MM.1S (cell line): ENCODE data around the gene MIGA2.
A peak's percentile ranks its signal among the peaks of the same experiment; 100 is the strongest.

Source experiments
- DNase-seq: peaks from one replicate; pipeline ENCODE4 v3.0.0-alpha.2; 2015
- H2AFZ ChIP-seq: fragments of 300-600 bp; sonication (generic); 2 replicates; pipeline ENCODE4 v1.6.0; 2016; ENCODE audit warnings: antibody characterized with exemption, low read length
- H3F3A ChIP-seq: fragments of 300-600 bp; sonication (generic); 2 replicates; pipeline ENCODE4 v1.6.1; 2016; ENCODE audit warnings: mild to moderate bottlenecking, antibody characterized with exemption, low read length, moderate library complexity, mixed read lengths; ENCODE audit not compliant: insufficient read depth
- H3K27ac ChIP-seq: fragments of 300-600 bp; sonication (generic); 2 replicates; pipeline ENCODE4 v1.5.1; 2016; ENCODE audit warnings: mild to moderate bottlenecking, low read length
- H3K27me3 ChIP-seq: fragments of 300-600 bp; sonication (generic); replicated peaks from 2 replicates; pipeline ENCODE4 v1.6.0; 2016; ENCODE audit warnings: low read length; ENCODE audit not compliant: insufficient read depth
- H3K36me3 ChIP-seq: fragments of 300-600 bp; sonication (generic); replicated peaks from 2 replicates; pipeline ENCODE4 v1.6.1; 2016; ENCODE audit warnings: mild to moderate bottlenecking, low read length, mixed read lengths; ENCODE audit not compliant: insufficient read depth
- H3K4me1 ChIP-seq: fragments of 300-600 bp; sonication (generic); 2 replicates; pipeline ENCODE4 v1.6.1; 2016; ENCODE audit warnings: low read length, mixed read lengths
- H3K4me2 ChIP-seq: fragments of 300-600 bp; sonication (generic); 2 replicates; pipeline ENCODE4 v1.6.0; 2016; ENCODE audit warnings: low read depth, low read length
- H3K4me3 ChIP-seq: fragments of 300-600 bp; sonication (generic); 2 replicates; pipeline ENCODE4 v1.5.1; 2016; ENCODE audit warnings: low read length, mixed read lengths
- H3K79me2 ChIP-seq: fragments of 300-600 bp; sonication (generic); 2 replicates; pipeline ENCODE4 v1.6.1; 2016; ENCODE audit warnings: mixed run types, low read length, mixed read lengths
- H3K9ac ChIP-seq: fragments of 300-600 bp; sonication (generic); 2 replicates; pipeline ENCODE4 v1.6.1; 2016; ENCODE audit warnings: low read length, mixed read lengths
- H3K9me2 ChIP-seq: fragments of 300-600 bp; sonication (generic); replicated peaks from 2 replicates; pipeline ENCODE4 v1.6.1; 2016; ENCODE audit warnings: mild to moderate bottlenecking, low read length, mixed read lengths; ENCODE audit not compliant: insufficient read depth
- H3K9me3 ChIP-seq: fragments of 300-600 bp; sonication (generic); replicated peaks from 2 replicates; pipeline ENCODE4 v1.6.1; 2016; ENCODE audit warnings: mild to moderate bottlenecking, low read length, mixed read lengths; ENCODE audit not compliant: insufficient read depth
- H4K20me1 ChIP-seq: fragments of 300-600 bp; sonication (generic); 2 replicates; pipeline ENCODE4 v1.6.1; 2016; ENCODE audit warnings: mild to moderate bottlenecking, low read length, moderate library complexity, mixed read lengths; ENCODE audit not compliant: insufficient read depth
- EZH2 ChIP-seq: fragments of 300-600 bp; sonication (generic); optimal IDR thresholded peaks from 2 replicates; pipeline ENCODE3; 2017; ENCODE audit warnings: low read depth, mild to moderate bottlenecking, antibody characterized with exemption, low read length, mixed read lengths
- EZH2phosphoT487 ChIP-seq: fragments of 300-600 bp; sonication (generic); IDR thresholded peaks from 2 replicates; pipeline ENCODE4 v1.6.1; 2018; ENCODE audit warnings: antibody characterized with exemption, low read length
- TF ChIP-seq, protein P1 (sequence below): fragments of 300-600 bp; sonication (generic); IDR thresholded peaks from 2 replicates; pipeline ENCODE4 v1.5.1; 2016; ENCODE audit warnings: antibody characterized with exemption, low read length, mixed read lengths

Gene MIGA2

DNA sequence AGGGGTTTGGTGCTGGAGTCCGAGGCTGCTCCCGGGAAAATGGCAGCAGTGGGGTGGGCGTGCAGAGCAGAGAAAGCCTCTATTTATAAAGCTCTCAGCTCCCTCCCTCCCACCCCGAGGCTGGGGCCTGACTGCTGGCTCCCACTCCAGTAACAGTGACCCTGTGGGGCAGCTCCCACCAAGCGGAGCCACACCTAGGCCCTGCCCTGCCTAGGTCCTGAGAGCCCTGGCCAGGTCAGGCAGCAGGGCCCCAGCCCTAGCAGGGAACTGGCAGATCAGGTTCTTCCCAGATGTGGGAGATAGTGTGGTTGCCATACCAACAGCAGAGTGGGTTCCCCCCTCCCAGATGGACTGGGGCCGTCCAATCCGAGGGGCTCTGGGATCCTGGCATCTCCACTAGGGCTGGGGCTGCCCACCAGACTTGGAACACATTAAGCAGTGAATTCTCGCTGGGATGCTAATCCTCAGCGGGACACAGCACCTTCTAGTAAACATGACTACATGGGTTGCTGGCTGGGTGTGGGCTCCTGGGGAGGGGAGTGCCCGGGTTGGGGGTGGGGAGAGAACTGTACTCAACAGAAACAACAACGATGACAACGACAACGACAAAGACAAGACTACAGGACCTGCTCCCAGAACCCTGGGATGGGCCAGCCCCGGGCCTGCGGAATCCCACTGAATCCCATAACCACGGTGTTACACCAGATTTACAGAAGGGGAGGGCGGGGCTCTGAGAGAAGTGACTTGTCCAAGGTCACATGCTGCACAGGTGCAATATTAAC, 9.8 kb upstream of the MIGA2 start:
- H3K27ac ChIP-seq: peak overlapping the region; percentile 68; the same call in 1 of the 2 replicates
- H3K4me3 ChIP-seq: peak overlapping the region; percentile 100
- H3K79me2 ChIP-seq: peaks cover 61% of the 10 kb centered on the region
- H3K36me3 ChIP-seq: no peaks in the 10 kb centered on the region
- H3K9me3 ChIP-seq: no peaks in the 10 kb centered on the region
- peak; percentile 80 for DNase-seq
- peaks cover 19% of the 10 kb centered on the region for H3F3A ChIP-seq
- H4K20me1 ChIP-seq: no peaks in the 10 kb centered on the region
- peaks cover 20% of the 10 kb centered on the region for H3K4me1 ChIP-seq
- H3K4me2 ChIP-seq: peak overlapping the region; percentile 100
- H2AFZ ChIP-seq: no peak overlapping the region
- H3K9me2 ChIP-seq: no peaks in the 10 kb centered on the region
- no peaks in the 10 kb centered on the region for H3K27me3 ChIP-seq
- TF ChIP-seq, protein P1, sequence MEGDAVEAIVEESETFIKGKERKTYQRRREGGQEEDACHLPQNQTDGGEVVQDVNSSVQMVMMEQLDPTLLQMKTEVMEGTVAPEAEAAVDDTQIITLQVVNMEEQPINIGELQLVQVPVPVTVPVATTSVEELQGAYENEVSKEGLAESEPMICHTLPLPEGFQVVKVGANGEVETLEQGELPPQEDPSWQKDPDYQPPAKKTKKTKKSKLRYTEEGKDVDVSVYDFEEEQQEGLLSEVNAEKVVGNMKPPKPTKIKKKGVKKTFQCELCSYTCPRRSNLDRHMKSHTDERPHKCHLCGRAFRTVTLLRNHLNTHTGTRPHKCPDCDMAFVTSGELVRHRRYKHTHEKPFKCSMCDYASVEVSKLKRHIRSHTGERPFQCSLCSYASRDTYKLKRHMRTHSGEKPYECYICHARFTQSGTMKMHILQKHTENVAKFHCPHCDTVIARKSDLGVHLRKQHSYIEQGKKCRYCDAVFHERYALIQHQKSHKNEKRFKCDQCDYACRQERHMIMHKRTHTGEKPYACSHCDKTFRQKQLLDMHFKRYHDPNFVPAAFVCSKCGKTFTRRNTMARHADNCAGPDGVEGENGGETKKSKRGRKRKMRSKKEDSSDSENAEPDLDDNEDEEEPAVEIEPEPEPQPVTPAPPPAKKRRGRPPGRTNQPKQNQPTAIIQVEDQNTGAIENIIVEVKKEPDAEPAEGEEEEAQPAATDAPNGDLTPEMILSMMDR: no peak
- TF ChIP-seq EZH2: no peak
- TF ChIP-seq EZH2phosphoT487: no peak
- H3K9ac ChIP-seq: peak overlapping the region; percentile 95

DNA sequence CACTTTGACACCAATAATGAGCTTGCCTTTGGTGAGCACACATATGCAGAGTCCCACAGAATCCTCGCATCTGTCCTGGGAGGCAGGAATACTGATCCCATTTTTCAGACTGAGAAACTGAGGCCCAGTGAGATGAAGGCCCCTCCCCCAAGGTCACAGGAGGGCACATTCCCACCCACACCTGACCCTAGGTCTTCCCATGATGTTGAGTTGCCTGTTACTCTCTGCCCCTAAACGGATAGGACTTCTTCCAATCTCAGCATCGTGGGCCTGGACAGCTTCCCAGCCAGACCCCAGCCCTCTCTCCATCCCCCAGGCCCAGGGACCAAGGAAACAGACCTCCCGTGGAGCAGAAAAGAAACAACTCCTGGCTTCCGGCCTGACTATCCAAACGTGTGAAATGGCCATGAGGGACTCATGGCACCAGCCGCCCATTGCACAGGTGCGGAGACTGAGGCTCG, 9.2 kb upstream of the MIGA2 start:
- Histone ChIP-seq H3K36me3 (no peaks in the 10 kb centered on the region), H3K9me2 (no peaks in the 10 kb centered on the region), H3K9me3 (no peaks in the 10 kb centered on the region), H3K4me3 (peak overlapping the region; percentile 100), H3K4me2 (peak overlapping the region; percentile 100), H2AFZ (peak overlapping the region; percentile 31), H3F3A (peaks cover 13% of the 10 kb centered on the region), H3K4me1 (peaks cover 15% of the 10 kb centered on the region), H3K79me2 (peaks cover 57% of the 10 kb centered on the region), H4K20me1 (no peaks in the 10 kb centered on the region), H3K9ac (peak overlapping the region; percentile 95), H3K27ac (peak overlapping the region; percentile 68; the same call in 1 of the 2 replicates), H3K27me3 (no peaks in the 10 kb centered on the region)
- no peak for DNase-seq
- TF ChIP-seq EZH2phosphoT487 (no peak), EZH2 (no peak)
- TF ChIP-seq, protein P1: no peak

DNA sequence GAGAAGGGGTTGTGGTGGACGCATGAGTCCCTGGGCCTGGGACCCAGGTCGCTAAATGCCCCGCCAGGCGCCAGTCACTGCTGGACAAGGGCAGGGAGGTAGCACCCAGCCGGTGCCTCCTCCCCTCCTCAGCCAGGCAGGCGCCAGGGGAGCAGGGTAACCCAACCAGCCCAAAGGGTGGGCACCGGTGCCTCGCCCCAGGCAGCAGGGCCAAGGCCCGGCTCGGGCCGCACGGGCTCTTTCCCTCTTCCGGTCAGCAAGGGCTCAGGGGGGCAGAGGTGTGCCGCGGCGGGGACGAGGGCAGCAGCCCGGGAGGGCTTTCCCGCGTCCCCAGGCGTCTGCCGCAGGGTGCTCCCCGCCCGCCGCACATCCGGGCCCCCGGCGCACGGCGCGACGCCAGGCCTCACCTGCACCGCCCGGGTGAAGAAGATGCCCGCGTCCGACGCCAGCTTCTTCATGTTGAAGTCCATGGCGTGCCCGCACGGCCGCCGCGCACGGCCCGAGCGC, 8.7 kb upstream of the MIGA2 start:
- TF ChIP-seq, protein P1: no peak
- TF ChIP-seq EZH2 (no peak), EZH2phosphoT487 (no peak)
- peak; percentile 70 for DNase-seq
- peak overlapping the region; percentile 31 for H2AFZ ChIP-seq

More for the DNA sequence above, 8.7 kb upstream of the MIGA2 start:
- H3K9ac ChIP-seq: peak overlapping the region; percentile 95
- peak overlapping the region; percentile 100 for H3K4me2 ChIP-seq
- H3K27me3 ChIP-seq: no peaks in the 10 kb centered on the region
- peaks cover 10% of the 10 kb centered on the region for H3K4me1 ChIP-seq
- H3K27ac ChIP-seq: peak overlapping the region; percentile 68
- no peaks in the 10 kb centered on the region for H3K9me2 ChIP-seq
- peaks cover 8% of the 10 kb centered on the region; the same call in 1 of the 2 replicates for H3F3A ChIP-seq
- peak overlapping the region; percentile 100 for H3K4me3 ChIP-seq
- H4K20me1 ChIP-seq: no peaks in the 10 kb centered on the region
- H3K9me3 ChIP-seq: no peaks in the 10 kb centered on the region
- no peaks in the 10 kb centered on the region for H3K36me3 ChIP-seq
- peaks cover 52% of the 10 kb centered on the region for H3K79me2 ChIP-seq
